AG04449 (cell line): ENCODE results near the gene KCNJ4.

Experiments used
- CTCF ChIA-PET: fragments of 350-600 bp; formaldehyde crosslinking; extraction: SDS; loops from one replicate; lab custom pipeline; 2021; ENCODE audit warnings: antibody characterized with exemption; lab: Yijun Ruan, JAX
- POLR2A ChIA-PET: fragments of 400-600, 350-600 bp; formaldehyde crosslinking; extraction: SDS; loops from one replicate; lab custom pipeline; 2020; ENCODE audit warnings: antibody characterized with exemption, inconsistent platforms; lab: Yijun Ruan, JAX
- DNase-seq: peaks from one replicate; pipeline ENCODE4 v3.0.0-alpha.2; 2010; ENCODE audit warnings: low read depth, low spot score
- H3K4me3 ChIP-seq: 2 replicates; pipeline ENCODE4 v1.5.1; 2011; ENCODE audit warnings: low read depth, mild to moderate bottlenecking, control low read depth, low read length
- TF ChIP-seq, protein P1 (sequence below): IDR thresholded peaks from one replicate; pipeline ENCODE4 v1.5.1; 2011; ENCODE audit warnings: mild to moderate bottlenecking, moderate library complexity, low read length, control low read depth, inconsistent platforms; ENCODE audit not compliant: insufficient read depth; ENCODE audit errors: missing control alignments

Gene KCNJ4

DNA sequence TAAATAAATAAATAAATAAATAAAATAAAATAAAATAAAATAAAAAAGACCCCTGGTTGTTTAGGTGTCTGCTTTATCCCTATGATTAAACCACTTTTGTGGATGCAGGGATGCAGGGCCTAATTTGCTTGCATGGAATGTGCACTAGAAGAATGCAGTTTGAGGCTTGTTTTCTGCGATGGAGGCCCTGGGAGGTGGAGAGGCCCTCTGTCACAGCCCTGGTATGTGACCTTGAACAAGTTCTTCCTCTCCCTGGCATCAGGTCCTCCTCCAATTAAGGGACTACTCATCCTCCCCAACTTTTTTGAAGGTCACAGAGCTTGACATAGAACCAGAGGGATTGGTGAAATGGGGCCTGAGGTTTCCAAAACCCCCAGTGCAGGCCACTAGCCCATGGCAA lies 22.7 kb downstream of the KCNJ4 start:
- H3K4me3 ChIP-seq: no peak overlapping the region
- ChIA-PET CTCF (no interaction called here), POLR2A (no interaction called here)
- DNase-seq: no peak
- TF ChIP-seq, protein P1, sequence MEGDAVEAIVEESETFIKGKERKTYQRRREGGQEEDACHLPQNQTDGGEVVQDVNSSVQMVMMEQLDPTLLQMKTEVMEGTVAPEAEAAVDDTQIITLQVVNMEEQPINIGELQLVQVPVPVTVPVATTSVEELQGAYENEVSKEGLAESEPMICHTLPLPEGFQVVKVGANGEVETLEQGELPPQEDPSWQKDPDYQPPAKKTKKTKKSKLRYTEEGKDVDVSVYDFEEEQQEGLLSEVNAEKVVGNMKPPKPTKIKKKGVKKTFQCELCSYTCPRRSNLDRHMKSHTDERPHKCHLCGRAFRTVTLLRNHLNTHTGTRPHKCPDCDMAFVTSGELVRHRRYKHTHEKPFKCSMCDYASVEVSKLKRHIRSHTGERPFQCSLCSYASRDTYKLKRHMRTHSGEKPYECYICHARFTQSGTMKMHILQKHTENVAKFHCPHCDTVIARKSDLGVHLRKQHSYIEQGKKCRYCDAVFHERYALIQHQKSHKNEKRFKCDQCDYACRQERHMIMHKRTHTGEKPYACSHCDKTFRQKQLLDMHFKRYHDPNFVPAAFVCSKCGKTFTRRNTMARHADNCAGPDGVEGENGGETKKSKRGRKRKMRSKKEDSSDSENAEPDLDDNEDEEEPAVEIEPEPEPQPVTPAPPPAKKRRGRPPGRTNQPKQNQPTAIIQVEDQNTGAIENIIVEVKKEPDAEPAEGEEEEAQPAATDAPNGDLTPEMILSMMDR: no peak

DNA sequence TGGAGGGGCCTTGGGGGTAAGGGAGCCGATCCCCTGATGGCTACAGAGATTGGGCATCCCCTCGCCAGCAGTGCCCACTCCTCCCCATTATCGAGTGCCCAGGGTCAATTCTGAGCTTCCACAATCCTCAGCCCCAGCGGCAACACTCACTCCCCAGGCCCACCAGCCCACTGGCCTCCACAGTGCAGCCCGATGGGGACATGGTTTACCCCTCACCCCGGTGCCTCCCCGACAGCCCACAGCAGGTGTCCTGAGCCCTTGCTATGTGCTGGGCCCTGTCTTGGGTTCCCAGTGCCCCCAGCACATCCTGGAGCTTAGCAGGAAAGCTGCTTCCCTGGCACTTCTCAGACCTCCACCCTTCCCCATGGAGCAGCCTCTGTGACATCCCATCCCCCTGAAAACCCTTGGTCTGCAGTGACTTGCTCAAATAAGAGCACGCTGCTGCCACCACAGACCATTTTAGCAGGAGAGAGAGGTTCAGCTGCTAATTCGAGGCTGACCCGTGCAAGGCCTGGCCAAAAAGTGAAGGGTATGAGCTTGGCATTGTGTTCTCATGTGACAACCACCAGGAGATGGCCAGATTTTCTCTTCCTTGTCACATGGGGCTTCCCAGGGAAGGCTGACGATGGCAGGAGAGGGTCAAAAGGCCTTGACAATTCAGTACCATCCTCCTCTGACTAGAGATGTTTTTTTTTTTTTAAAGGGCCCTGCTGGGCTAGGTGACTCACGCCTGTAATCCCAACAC lies 23.6 kb downstream of the KCNJ4 start:
- TF ChIP-seq, protein P1: no peak
- POLR2A ChIA-PET: interaction anchor here (0.6 kb wide), 1 partner anchor 441 kb away, joined by 4 read pairs; no protein-coding TSS in a partner anchor
- CTCF ChIA-PET: no interaction called here

DNA sequence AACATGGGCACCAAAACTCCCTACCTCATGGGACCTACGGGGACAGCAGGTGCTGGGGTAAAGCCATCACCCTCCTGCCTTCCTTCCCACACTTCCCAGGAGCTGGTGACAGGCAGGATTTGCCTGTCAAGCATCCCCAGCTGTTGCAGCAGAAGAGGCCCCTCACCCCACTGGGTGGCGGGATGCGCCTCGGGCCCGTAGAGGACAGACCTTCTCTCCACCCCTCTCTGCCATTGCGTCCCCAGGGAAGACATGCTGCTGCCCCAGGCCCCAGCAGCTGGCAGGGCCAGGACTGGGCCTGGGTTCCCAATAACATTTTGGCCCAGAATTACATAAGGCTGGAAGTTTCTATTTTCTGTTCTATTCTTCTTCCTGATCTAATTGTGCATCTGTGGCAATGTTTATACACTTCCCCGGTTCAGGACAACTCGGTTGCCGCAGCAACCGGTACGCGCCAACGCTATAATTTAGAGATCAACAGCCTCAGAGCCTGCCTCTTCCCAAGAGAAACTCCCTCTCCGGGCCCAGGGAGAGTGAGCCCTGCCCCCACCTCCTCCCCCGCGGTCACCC lies 25.4 kb downstream of the KCNJ4 start:
- no peak overlapping the region for H3K4me3 ChIP-seq
- POLR2A ChIA-PET: no interaction called here
- CTCF ChIA-PET: no interaction called here
- TF ChIP-seq, protein P1: no peak
- no peak for DNase-seq

More for the DNA sequence above, 23.6 kb downstream of the KCNJ4 start:
- DNase-seq: no peak
- H3K4me3 ChIP-seq: no peak overlapping the region

DNA sequence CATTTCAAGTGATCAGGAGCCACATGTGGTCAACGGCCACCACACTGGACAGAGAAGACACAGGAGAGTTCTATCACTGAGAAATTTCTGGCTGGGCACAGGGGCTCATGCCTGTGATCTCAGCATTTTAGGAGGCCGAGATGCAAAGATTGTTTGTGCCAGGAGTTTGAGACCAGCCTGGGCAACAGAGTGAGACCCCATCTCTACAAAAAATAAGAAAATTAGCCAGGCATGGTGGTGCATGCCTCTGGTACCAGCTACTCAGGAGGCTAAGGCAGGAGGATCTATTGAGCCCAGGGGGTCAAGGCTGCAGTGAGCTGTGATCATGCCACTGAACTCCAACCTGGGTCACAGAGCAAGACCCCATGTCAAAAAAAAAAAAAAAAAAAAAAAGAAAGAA lies 26.3 kb downstream of the KCNJ4 start:
- H3K4me3 ChIP-seq: no peak overlapping the region
- TF ChIP-seq, protein P1: no peak
- ChIA-PET POLR2A (no interaction called here), CTCF (no interaction called here)
- no peak for DNase-seq

DNA sequence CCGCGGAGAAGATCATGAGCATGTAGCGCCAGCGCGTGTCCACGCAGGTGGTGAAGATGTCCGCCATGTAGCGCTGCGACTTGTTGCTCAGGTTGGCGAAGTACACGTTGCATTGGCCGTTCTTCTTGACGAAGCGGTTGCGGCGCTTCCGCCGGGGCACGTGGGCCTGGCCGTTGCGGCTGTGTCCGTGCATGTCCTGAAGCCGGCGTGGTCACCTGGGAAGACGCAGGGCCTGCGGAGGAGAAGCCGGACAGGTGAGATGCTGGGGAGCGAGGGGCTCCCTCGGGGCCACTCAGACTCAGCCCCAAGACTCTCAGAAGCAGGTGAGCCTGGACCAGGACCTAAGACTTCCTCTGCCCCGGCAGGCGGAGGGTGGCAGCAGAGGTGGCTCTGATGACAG lies 27.1 kb downstream of the KCNJ4 start:
- CTCF ChIA-PET: no interaction called here
- TF ChIP-seq, protein P1: no peak
- no peak for DNase-seq
- POLR2A ChIA-PET: no interaction called here
- H3K4me3 ChIP-seq: no peak overlapping the region

DNA sequence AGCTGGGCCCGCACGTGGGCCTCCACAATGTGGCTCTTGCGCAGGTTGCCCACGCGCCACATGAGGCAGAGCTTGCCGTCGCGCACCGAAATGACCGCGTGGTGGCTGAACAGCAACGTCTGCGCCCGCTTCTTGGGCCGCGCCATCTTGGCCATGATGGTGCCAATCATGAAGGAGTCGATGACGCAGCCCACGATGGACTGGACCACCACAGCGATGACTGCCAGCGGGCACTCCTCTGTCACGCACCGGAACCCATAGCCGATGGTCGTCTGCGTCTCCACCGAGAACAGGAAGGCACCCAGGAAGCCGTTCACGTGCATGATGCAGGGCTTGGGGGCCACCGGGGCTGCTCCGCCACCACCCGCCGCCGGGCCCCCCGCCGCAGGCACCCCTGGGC lies 27.5 kb downstream of the KCNJ4 start:
- DNase-seq: no peak
- CTCF ChIA-PET: interaction anchor here (0.7 kb wide), 1 partner anchor 8 kb away, joined by 3 read pairs; no protein-coding TSS in a partner anchor
- POLR2A ChIA-PET: no interaction called here
- H3K4me3 ChIP-seq: no peak overlapping the region
- TF ChIP-seq, protein P1: no peak
